Right lobe of liver (tissue), 6 donors: Measurements from ENCODE around the gene TGFBR2. TPM values are rescaled to one million over a fixed set of nuclear protein-coding genes. Genes with fewer than 3 reads are reported as not detected.
A peak's percentile ranks its signal among the peaks of the same experiment; 100 is the strongest.

Experiments used
- ATAC-seq, 4 donors: fragments of 200-7000 bp; cut with Tn5 transposase; one replicate each; pipeline ENCODE4 v1.9.1; 2020; ENCODE audit warnings: mild to moderate bottlenecking in 4 of 4, moderate library complexity in 4 of 4
- DNase-seq, 3 donors: peaks; one replicate each; pipeline ENCODE4 v3.0.0-alpha.2; 2020
- H3K27ac ChIP-seq, 3 donors: fragments of 200-600 bp; one replicate each; pipeline ENCODE4 v1.8.0; 2022
- H3K27me3 ChIP-seq, 2 donors: fragments of 200-600 bp; one replicate each; pipeline ENCODE4 v1.8.0; 2022
- H3K36me3 ChIP-seq, 4 donors: fragments of 200-600 bp; sonication (generic) in 1 of 4; one replicate each; pipeline versions ENCODE4 v1.5.1 to v1.8.0; 2017 to 2022; ENCODE audit warnings: control low read depth in 1 of 4
- H3K4me1 ChIP-seq, 4 donors: fragments of 200-600 bp; sonication (generic) in 1 of 4; one replicate each; pipeline versions ENCODE4 v1.5.1 to v1.8.0; 2017 to 2022; ENCODE audit warnings: control low read depth in 1 of 4
- H3K4me3 ChIP-seq, 3 donors: fragments of 200-600 bp; one replicate each; pipeline ENCODE4 v1.8.0; 2022
- H3K9me3 ChIP-seq, 4 donors: fragments of 200-600 bp; sonication (generic) in 1 of 4; one replicate each; pipeline versions ENCODE4 v1.5.1 to v1.8.0; 2017 to 2022; ENCODE audit warnings: control low read depth in 1 of 4
- CTCF ChIP-seq, 4 donors: fragments of 200-600 bp in 3 of 4; fragments of 450-650 bp in 1 of 4; IDR thresholded peaks; one replicate each; pipeline versions ENCODE4 v1.5.1 to v1.8.0; 2016 to 2022; ENCODE audit warnings: antibody characterized with exemption in 4 of 4, mild to moderate bottlenecking in 2 of 4
- POLR2A ChIP-seq: fragments of 450-650 bp; IDR thresholded peaks from one replicate; pipeline ENCODE4 v1.6.1; 2017; ENCODE audit warnings: antibody characterized with exemption, mild to moderate bottlenecking
- WGBS: methylation state at CpG from one replicate; pipeline ENCODE4 v1.1.6; 2018; ENCODE audit warnings: low coverage, low lambda C conversion rate; ENCODE audit not compliant: insufficient coverage; ENCODE audit errors: missing lambda C conversion rate; 5-methylcytosine and 5-hydroxymethylcytosine counted together
- intact Hi-C, 2 donors: fragments of 100-400 bp; cut with DNase I; formaldehyde crosslinking; loops; one replicate each; pipeline versions ENCODE4 v1.11.2 to v1.14.1; 2022
- total RNA-seq, 6 experiments: library from RNA; depleted of rRNA in 2 of 6; stranded (reverse); fragments of >200 nt in 2 of 6; fragmentation: NEBNext Ultra II Directional in 3 of 6; extraction: Animal tissue kit (Norgen Biotek cat#: 25700) in 3 of 6; gene quantifications; one replicate each; pipeline versions ENCODE4 v1.1.0 to v1.2.4, GENCODE V29; 2016 to 2023
- donor health status: DM: no; HTN: yes; CAD: no.
- donor health status: DM: no; HTN: no; CAD: no.
- donor health status: DM: no; HTN: no; CAD: no.
- donor health status: DM: no; HTN: yes; CAD: no.
- donor health status: DM: no; HTN: yes; CAD: no.

Gene TGFBR2
- total RNA-seq, 6 experiments from 2014 or later: 24.9 to 52.6 (median 45.5) TPM

- no peak for DNase-seq
Measured at GRCh38 chr3:30597131-30597768, 9.2 kb upstream of the TGFBR2 start.

GRCh38 chr3:30597769-30598134, 8.6 kb upstream of the TGFBR2 start:
- no peaks in the 10 kb centered on the region for H3K9me3 ChIP-seq
- intact Hi-C loops: no loop called here
- H3K4me1 ChIP-seq: peaks cover 0 to 18% (median 4%) of the 10 kb centered on the region in 4 donors
- no peaks in the 10 kb centered on the region for H3K27me3 ChIP-seq
- ATAC-seq: peak in 3 of 4 donors; percentile 6 to 28 (median 16)
- peak overlapping the region in 2 of 3 donors; percentile 73 to 84 for H3K27ac ChIP-seq
- no peak for DNase-seq
- no peaks in the 10 kb centered on the region for H3K36me3 ChIP-seq
- no peak for TF ChIP-seq POLR2A
- TF ChIP-seq CTCF (IDR thresholded peaks at IDR 0.05): no peak
- no peak overlapping the region for H3K4me3 ChIP-seq

More at GRCh38 chr3:30597131-30597768, 9.2 kb upstream of the TGFBR2 start:
- WGBS: 6% methylated on average over 1 of the region's 1 CpG
- Histone ChIP-seq H3K36me3 (no peaks in the 10 kb centered on the region), H3K4me3 (no peak overlapping the region), H3K9me3 (no peaks in the 10 kb centered on the region), H3K4me1 (peaks cover 0 to 18% (median 4%) of the 10 kb centered on the region in 4 donors), H3K27ac (peak overlapping the region; percentile 1 to 84 (median 73)), H3K27me3 (no peaks in the 10 kb centered on the region)
- peak; percentile 91 to 99 (median 94) for ATAC-seq
- peak; percentile 72 for TF ChIP-seq POLR2A
- TF ChIP-seq CTCF (IDR thresholded peaks at IDR 0.05): no peak
- intact Hi-C loops: no loop called here

GRCh38 chr3:30598668-30599545, 7.5 kb upstream of the TGFBR2 start:
- no peak for ATAC-seq
- TF ChIP-seq CTCF (IDR thresholded peaks at IDR 0.05): no peak
- intact Hi-C loops: no loop called here
- 89% methylated on average over 3 of the region's 3 CpGs for WGBS
- no peak for DNase-seq
- Histone ChIP-seq H3K4me1 (peaks cover 0 to 18% (median 4%) of the 10 kb centered on the region in 4 donors), H3K27me3 (no peaks in the 10 kb centered on the region), H3K9me3 (no peaks in the 10 kb centered on the region), H3K4me3 (no peak overlapping the region), H3K36me3 (no peaks in the 10 kb centered on the region), H3K27ac (peak overlapping the region in 2 of 3 donors; percentile 73 to 84)

- Histone ChIP-seq H3K4me3 (no peak overlapping the region), H3K4me1 (peaks cover 0 to 21% (median 4%) of the 10 kb centered on the region in 4 donors), H3K27me3 (no peaks in the 10 kb centered on the region), H3K27ac (no peak overlapping the region), H3K9me3 (no peaks in the 10 kb centered on the region), H3K36me3 (no peaks in the 10 kb centered on the region)
- 100% methylated on average over 2 of the region's 2 CpGs for WGBS
- TF ChIP-seq POLR2A (no peak), CTCF (IDR thresholded peaks at IDR 0.05) (no peak)
- no peak for DNase-seq
- intact Hi-C loops: no loop called here
- ATAC-seq: no peak
Measured at GRCh38 chr3:30600572-30600971, 5.8 kb upstream of the TGFBR2 start.
